ENCODE measurements around the gene TKFC.

- no peak for TF ChIP-seq CTCF (IDR thresholded peaks at IDR 0.05)
- TF ChIP-seq POLR2A (IDR thresholded peaks at IDR 0.05), result no peak
Measured at GRCh38 chr11:61375761-61376108, 42.7 kb downstream of the TKFC start.

Measured in right lobe of liver (tissue), 4 donors.